SK-N-SH (cell line): ENCODE data around the gene TASOR2. TPM values are rescaled to one million over a fixed set of nuclear protein-coding genes. Genes with fewer than 3 reads are reported as not detected.

Experiments
- CTCF ChIA-PET: fragments of 300-600, 350-600 bp; formaldehyde crosslinking; extraction: SDS; loops from one replicate; lab custom pipeline; 2021; lab: Yijun Ruan, JAX
- POLR2A ChIA-PET: fragments of 350-600 bp; sonication (Branson Sonifier 250); formaldehyde crosslinking; extraction: SDS; loops from one replicate; lab custom pipeline; 2020; ENCODE audit warnings: antibody characterized with exemption, inconsistent platforms; lab: Yijun Ruan, JAX
- DNase-seq: peaks from one replicate; pipeline ENCODE4 v3.0.0; 2012
- H2AFZ ChIP-seq: fragments of 200-600 bp; sonication (generic); 2 replicates; pipeline ENCODE4 v1.8.1; 2016; ENCODE audit warnings: antibody characterized with exemption, mild to moderate bottlenecking, low read depth
- H3F3A ChIP-seq: fragments of 200-600 bp; sonication (generic); replicated peaks from 2 replicates; pipeline ENCODE3; 2016; ENCODE audit warnings: antibody characterized with exemption, mild to moderate bottlenecking; ENCODE audit not compliant: insufficient read depth
- H3K27ac ChIP-seq, 2 experiments: fragments of 200-500 bp in 1 of 2; fragments of 200-600 bp in 1 of 2; sonication (Bioruptor generic) in 1 of 2; sonication (generic), shearing (Covaris generic) in 1 of 2; 2 replicates each; pipeline versions ENCODE4 v1.5.1 to v1.6.1; 2014 to 2016; ENCODE audit warnings: low read depth in 2 of 2, inconsistent platforms in 1 of 2, low read length in 1 of 2, mild to moderate bottlenecking in 1 of 2, mixed read lengths in 1 of 2
- H3K27me3 ChIP-seq: fragments of 200-600 bp; sonication (generic), shearing (Covaris generic); 2 replicates; pipeline ENCODE4 v1.6.1; 2016; ENCODE audit warnings: mixed run types; ENCODE audit not compliant: insufficient read depth
- H3K36me3 ChIP-seq, 2 experiments: fragments of 200-500 bp in 1 of 2; fragments of 200-600 bp in 1 of 2; sonication (Bioruptor generic) in 1 of 2; sonication (generic) in 1 of 2; replicated peaks in 1 of 2; 2 replicates each; pipeline versions ENCODE3 to v1.5.1; 2014 to 2016; ENCODE audit warnings: low read length in 1 of 2, mild to moderate bottlenecking in 1 of 2; ENCODE audit not compliant: insufficient read depth in 2 of 2, control insufficient read depth in 1 of 2
- H3K4me1 ChIP-seq, 2 experiments: fragments of 200-500 bp in 1 of 2; fragments of 200-600 bp in 1 of 2; sonication (Bioruptor generic) in 1 of 2; sonication (generic), shearing (Covaris generic) in 1 of 2; 2 replicates each; pipeline versions ENCODE4 v1.5.1 to v1.6.1; 2014 to 2016; ENCODE audit warnings: low read depth in 1 of 2, low read length in 1 of 2, mixed run types in 1 of 2; ENCODE audit not compliant: insufficient read depth in 2 of 2, control insufficient read depth in 1 of 2
- H3K4me2 ChIP-seq: fragments of 200-600 bp; sonication (generic), shearing (Covaris generic); 2 replicates; pipeline ENCODE4 v1.6.1; 2017; ENCODE audit warnings: mixed run types
- H3K4me3 ChIP-seq, 2 experiments: fragments of 200-500 bp in 1 of 2; fragments of 200-600 bp in 1 of 2; sonication (Bioruptor generic) in 1 of 2; sonication (generic), shearing (Covaris generic) in 1 of 2; 2 replicates each; pipeline versions ENCODE4 v1.5.1 to v1.8.1; 2014 to 2016; ENCODE audit warnings: low read depth in 2 of 2, inconsistent platforms in 1 of 2, low read length in 1 of 2, mild to moderate bottlenecking in 1 of 2, mixed read lengths in 1 of 2, moderate library complexity in 1 of 2
- H3K79me2 ChIP-seq: fragments of 200-600 bp; sonication (generic); 2 replicates; pipeline ENCODE4 v1.8.1; 2017; ENCODE audit warnings: mild to moderate bottlenecking; ENCODE audit not compliant: insufficient read depth
- H3K9ac ChIP-seq: fragments of 200-600 bp; sonication (generic); 2 replicates; pipeline ENCODE4 v1.6.1; 2017; ENCODE audit warnings: mixed run types
- H3K9me2 ChIP-seq: fragments of 200-600 bp; sonication (generic); 2 replicates; pipeline ENCODE4 v1.6.1; 2017; ENCODE audit warnings: mixed run types
- H3K9me3 ChIP-seq: fragments of 200-600 bp; sonication (generic); 2 replicates; pipeline ENCODE4 v1.6.1; 2017; ENCODE audit warnings: mixed run types, mild to moderate bottlenecking, moderate library complexity
- H4K20me1 ChIP-seq: fragments of 200-600 bp; sonication (generic); 2 replicates; pipeline ENCODE4 v1.6.1; 2017; ENCODE audit warnings: mild to moderate bottlenecking, mixed run types; ENCODE audit not compliant: insufficient read depth
- CHD2 ChIP-seq: fragments of 150-350 bp; IDR thresholded peaks from 2 replicates; pipeline ENCODE4 v1.6.1; 2018; ENCODE audit warnings: low read length; ENCODE audit not compliant: partially characterized antibody
- ELF1 ChIP-seq: IDR thresholded peaks from 2 replicates; pipeline ENCODE4 v1.4.0; 2012
- EP300 ChIP-seq, 2 experiments: IDR thresholded peaks; 2 replicates each; pipeline versions ENCODE4 v1.4.0 to v1.6.1; 2012; ENCODE audit warnings: borderline replicate concordance in 1 of 2, low read depth in 1 of 2, low read length in 1 of 2
- EZH2phosphoT487 ChIP-seq: fragments of 200-600 bp; sonication (generic); IDR thresholded peaks from 2 replicates; pipeline ENCODE4 v1.6.1; 2017; ENCODE audit warnings: low read depth, mixed run types, mild to moderate bottlenecking, antibody characterized with exemption, moderate library complexity, borderline replicate concordance
- FOSL2 ChIP-seq: IDR thresholded peaks from 2 replicates; pipeline ENCODE4 v1.4.0; 2012; ENCODE audit warnings: low read depth, mild to moderate bottlenecking, moderate library complexity, borderline replicate concordance
- FOXJ3 ChIP-seq: sonication (generic); formaldehyde crosslinking; IDR thresholded peaks from 2 replicates; pipeline ENCODE4 v1.5.1; 2020; ENCODE audit warnings: mild to moderate bottlenecking, missing genetic modification reagents
- FOXM1 ChIP-seq: IDR thresholded peaks from 2 replicates; pipeline ENCODE4 v1.4.0; 2012; ENCODE audit warnings: low read depth, mild to moderate bottlenecking
- GABPA ChIP-seq: IDR thresholded peaks from 2 replicates; pipeline ENCODE4 v1.4.0; 2012; ENCODE audit warnings: low read depth, mild to moderate bottlenecking
- GATA2 ChIP-seq: sonication (generic); formaldehyde crosslinking; IDR thresholded peaks from 2 replicates; pipeline ENCODE4 v1.5.0; 2020; ENCODE audit warnings: mild to moderate bottlenecking, missing genetic modification reagents
- MEF2A ChIP-seq: IDR thresholded peaks from 2 replicates; pipeline ENCODE4 v1.4.0; 2012; ENCODE audit warnings: low read depth, borderline replicate concordance
- MXI1 ChIP-seq: IDR thresholded peaks from 2 replicates; pipeline ENCODE4 v1.6.1; 2012; ENCODE audit warnings: mild to moderate bottlenecking, low read depth, low read length, improper control_type of control experiment
- NFIC ChIP-seq: IDR thresholded peaks from 2 replicates; pipeline ENCODE4 v1.4.0; 2012; ENCODE audit warnings: borderline replicate concordance
- NRF1 ChIP-seq: IDR thresholded peaks from 2 replicates; pipeline ENCODE4 v1.6.1; 2012; ENCODE audit warnings: low read depth, mild to moderate bottlenecking, low read length
- POLR2AphosphoS5 ChIP-seq: IDR thresholded peaks from 2 replicates; pipeline ENCODE4 v1.6.1; 2012; ENCODE audit warnings: low read depth, low read length
- RAD21 ChIP-seq: IDR thresholded peaks from 2 replicates; pipeline ENCODE4 v1.6.1; 2012; ENCODE audit warnings: mild to moderate bottlenecking, low read length
- SMC3 ChIP-seq: IDR thresholded peaks from 2 replicates; pipeline ENCODE4 v1.6.1; 2012; ENCODE audit warnings: low read depth, low read length, improper control_type of control experiment
- TAF1 ChIP-seq: IDR thresholded peaks from 2 replicates; pipeline ENCODE4 v1.6.1; 2012; ENCODE audit warnings: low read depth, mild to moderate bottlenecking, low read length, moderate library complexity, borderline replicate concordance
- TEAD4 ChIP-seq: IDR thresholded peaks from 2 replicates; pipeline ENCODE4 v1.4.0; 2012; ENCODE audit warnings: mild to moderate bottlenecking, borderline replicate concordance; ENCODE audit not compliant: insufficient read depth
- YY1 ChIP-seq: IDR thresholded peaks from 2 replicates; pipeline ENCODE4 v1.4.0; 2012; ENCODE audit warnings: low read depth, mild to moderate bottlenecking
- WGBS: methylation state at CpG from one replicate; pipeline ENCODE4 v1.1.6; 2017; ENCODE audit warnings: low lambda C conversion rate; 5-methylcytosine and 5-hydroxymethylcytosine counted together
- polyA plus RNA-seq, 3 experiments: library from polyadenylated mRNA; depleted of rRNA; stranded (reverse); fragments of >200 nt; gene quantifications; 2 replicates each; pipeline ENCODE4 v1.2.3, GENCODE V29; 2012
- TF ChIP-seq, protein P1 (sequence below): IDR thresholded peaks from 2 replicates; pipeline ENCODE4; 2012
- TF ChIP-seq, protein P2 (sequence below): IDR thresholded peaks from 2 replicates; pipeline ENCODE4 v1.4.0; 2012; ENCODE audit warnings: low read depth, borderline replicate concordance
- TF ChIP-seq, protein P3 (sequence below): fragments of 150-350 bp; IDR thresholded peaks from 2 replicates; pipeline ENCODE4 v1.6.1; 2017; ENCODE audit warnings: antibody characterized with exemption, low read length, low read depth, borderline replicate concordance
- TF ChIP-seq, protein P4 (sequence below): fragments of 200-600 bp; sonication (generic); IDR thresholded peaks from 2 replicates; pipeline ENCODE4 v1.6.1; 2017; ENCODE audit warnings: antibody characterized with exemption, mild to moderate bottlenecking, moderate library complexity

TASOR2 gene
- polyA plus RNA-seq, 1 of the 3 experiments (the other 2 are of a cell fraction): 21.2 TPM

DNA sequence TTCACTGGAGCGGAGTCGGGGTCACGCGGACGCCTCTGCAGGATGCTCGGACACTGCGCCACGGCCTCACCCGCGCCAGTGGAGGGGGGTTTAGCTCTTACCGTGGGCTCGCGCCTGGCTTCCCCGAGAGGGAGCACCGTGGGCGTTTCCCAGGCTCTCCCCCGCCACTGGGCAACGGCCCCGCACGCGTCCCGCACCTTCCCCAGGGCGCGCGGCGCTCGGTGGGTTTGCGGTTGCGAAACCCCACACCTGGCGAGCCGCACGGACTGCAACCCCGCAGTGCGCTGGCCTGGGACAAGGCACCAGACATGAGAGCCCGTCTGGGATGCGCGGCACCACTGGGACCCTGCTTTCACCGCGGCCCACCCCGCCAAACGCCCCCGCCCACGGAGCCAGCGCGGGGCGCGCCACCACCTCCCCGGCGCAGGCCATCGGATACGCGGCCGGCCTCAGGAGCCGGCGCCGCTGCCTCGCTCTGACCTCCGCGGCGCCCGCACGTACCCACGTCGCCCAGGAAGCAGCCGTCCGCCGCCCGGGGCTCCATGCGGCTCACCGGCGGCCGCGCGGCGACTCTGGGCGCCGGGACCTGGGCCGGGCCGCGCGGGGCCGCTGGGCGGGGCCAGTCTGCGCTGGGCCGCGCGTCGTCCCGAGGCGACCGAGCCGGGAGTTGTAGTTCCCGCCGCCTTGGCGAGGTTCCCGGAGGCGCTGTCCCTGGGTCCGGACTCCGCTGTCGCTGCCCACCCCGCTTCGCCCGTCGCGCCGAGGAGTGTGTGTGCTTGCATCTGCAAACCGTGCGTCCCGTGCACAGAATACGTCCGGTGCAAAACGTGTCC, 18.4 kb upstream of the TASOR2 start, which contains the start of gene ASB13:
TSS of gene ASB13 (minus strand) at position 588 of the 833 bp plus-strand sequence. CDS start at position 544, 44 bp downstream.
- H3K79me2 ChIP-seq: peaks cover 10% of the 10 kb centered on the region; the same call in 1 of the 2 replicates
- DNase-seq: peak; percentile 93
- H3K36me3 ChIP-seq: no peaks in the 10 kb centered on the region
- H4K20me1 ChIP-seq: no peaks in the 10 kb centered on the region
- peak within 1 kb of the TSS; percentile 86 to 93 for H3K4me3 ChIP-seq
- POLR2A ChIA-PET: no interaction called here
- no peaks in the 10 kb centered on the region for H3K9me2 ChIP-seq
- CTCF ChIA-PET: interaction anchor here (1.0 to 2.0 kb wide), 2 partner anchors 37 to 224 kb away, joined by 3 to 7 read pairs; no protein-coding TSS in a partner anchor
- H2AFZ ChIP-seq: peak within 1 kb of the TSS; percentile 79
- H3K27me3 ChIP-seq: no peaks in the 10 kb centered on the region
- WGBS: 0% methylated on average over 10 of the region's 112 CpGs
- H3K4me1 ChIP-seq: peaks cover 0 to 23% of the 10 kb centered on the region in 2 experiments; a peak in 2 of 4 replicates
- peak within 1 kb of the TSS; percentile 76 for H3K9ac ChIP-seq
- H3F3A ChIP-seq: no peaks in the 10 kb centered on the region
- H3K4me2 ChIP-seq: peak within 1 kb of the TSS; percentile 80
- H3K27ac ChIP-seq: peak within 1 kb of the TSS; percentile 20 to 78; a peak in 2 of 4 replicates
- H3K9me3 ChIP-seq: no peaks in the 10 kb centered on the region
- TF ChIP-seq GABPA (no peak), ELF1 (no peak), POLR2AphosphoS5 (no peak), TAF1 (0 out of 2 replicates have a peak, but pooled peaks have one; percentile 8), EZH2phosphoT487 (no peak), RAD21 (no peak), MEF2A (no peak), SMC3 (no peak), NRF1 (peak; percentile 25; the same call in 1 of the 2 replicates), GATA2 (no peak), FOXM1 (no peak), CHD2 (no peak), MXI1 (peak; percentile 60; the same call in 1 of the 2 replicates), YY1 (no peak), TEAD4 (no peak), NFIC (peak; percentile 39; the same call in 1 of the 2 replicates), FOSL2 (no peak), FOXJ3 (no peak), EP300 (IDR thresholded peaks at IDR 0.05; ENCODE audit: borderline replicate concordance in 1 of 2, low read depth in 1 of 2, low read length in 1 of 2) (no peak)
- TF ChIP-seq, protein P1, sequence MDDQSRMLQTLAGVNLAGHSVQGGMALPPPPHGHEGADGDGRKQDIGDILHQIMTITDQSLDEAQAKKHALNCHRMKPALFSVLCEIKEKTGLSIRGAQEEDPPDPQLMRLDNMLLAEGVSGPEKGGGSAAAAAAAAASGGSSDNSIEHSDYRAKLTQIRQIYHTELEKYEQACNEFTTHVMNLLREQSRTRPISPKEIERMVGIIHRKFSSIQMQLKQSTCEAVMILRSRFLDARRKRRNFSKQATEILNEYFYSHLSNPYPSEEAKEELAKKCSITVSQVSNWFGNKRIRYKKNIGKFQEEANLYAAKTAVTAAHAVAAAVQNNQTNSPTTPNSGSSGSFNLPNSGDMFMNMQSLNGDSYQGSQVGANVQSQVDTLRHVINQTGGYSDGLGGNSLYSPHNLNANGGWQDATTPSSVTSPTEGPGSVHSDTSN: no peak
- TF ChIP-seq, protein P2, sequence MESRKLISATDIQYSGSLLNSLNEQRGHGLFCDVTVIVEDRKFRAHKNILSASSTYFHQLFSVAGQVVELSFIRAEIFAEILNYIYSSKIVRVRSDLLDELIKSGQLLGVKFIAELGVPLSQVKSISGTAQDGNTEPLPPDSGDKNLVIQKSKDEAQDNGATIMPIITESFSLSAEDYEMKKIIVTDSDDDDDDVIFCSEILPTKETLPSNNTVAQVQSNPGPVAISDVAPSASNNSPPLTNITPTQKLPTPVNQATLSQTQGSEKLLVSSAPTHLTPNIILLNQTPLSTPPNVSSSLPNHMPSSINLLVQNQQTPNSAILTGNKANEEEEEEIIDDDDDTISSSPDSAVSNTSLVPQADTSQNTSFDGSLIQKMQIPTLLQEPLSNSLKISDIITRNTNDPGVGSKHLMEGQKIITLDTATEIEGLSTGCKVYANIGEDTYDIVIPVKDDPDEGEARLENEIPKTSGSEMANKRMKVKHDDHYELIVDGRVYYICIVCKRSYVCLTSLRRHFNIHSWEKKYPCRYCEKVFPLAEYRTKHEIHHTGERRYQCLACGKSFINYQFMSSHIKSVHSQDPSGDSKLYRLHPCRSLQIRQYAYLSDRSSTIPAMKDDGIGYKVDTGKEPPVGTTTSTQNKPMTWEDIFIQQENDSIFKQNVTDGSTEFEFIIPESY: no peak
- TF ChIP-seq, protein P3, sequence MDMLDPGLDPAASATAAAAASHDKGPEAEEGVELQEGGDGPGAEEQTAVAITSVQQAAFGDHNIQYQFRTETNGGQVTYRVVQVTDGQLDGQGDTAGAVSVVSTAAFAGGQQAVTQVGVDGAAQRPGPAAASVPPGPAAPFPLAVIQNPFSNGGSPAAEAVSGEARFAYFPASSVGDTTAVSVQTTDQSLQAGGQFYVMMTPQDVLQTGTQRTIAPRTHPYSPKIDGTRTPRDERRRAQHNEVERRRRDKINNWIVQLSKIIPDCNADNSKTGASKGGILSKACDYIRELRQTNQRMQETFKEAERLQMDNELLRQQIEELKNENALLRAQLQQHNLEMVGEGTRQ: no peak
- TF ChIP-seq, protein P4, sequence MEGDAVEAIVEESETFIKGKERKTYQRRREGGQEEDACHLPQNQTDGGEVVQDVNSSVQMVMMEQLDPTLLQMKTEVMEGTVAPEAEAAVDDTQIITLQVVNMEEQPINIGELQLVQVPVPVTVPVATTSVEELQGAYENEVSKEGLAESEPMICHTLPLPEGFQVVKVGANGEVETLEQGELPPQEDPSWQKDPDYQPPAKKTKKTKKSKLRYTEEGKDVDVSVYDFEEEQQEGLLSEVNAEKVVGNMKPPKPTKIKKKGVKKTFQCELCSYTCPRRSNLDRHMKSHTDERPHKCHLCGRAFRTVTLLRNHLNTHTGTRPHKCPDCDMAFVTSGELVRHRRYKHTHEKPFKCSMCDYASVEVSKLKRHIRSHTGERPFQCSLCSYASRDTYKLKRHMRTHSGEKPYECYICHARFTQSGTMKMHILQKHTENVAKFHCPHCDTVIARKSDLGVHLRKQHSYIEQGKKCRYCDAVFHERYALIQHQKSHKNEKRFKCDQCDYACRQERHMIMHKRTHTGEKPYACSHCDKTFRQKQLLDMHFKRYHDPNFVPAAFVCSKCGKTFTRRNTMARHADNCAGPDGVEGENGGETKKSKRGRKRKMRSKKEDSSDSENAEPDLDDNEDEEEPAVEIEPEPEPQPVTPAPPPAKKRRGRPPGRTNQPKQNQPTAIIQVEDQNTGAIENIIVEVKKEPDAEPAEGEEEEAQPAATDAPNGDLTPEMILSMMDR: no peak
